OCI-LY1 (cell line): Measurements from ENCODE around the gene AUH.

ENCODE experiments used
- CTCF ChIP-seq: fragments of 200-600 bp; sonication (generic), shearing (Covaris generic); IDR thresholded peaks from 2 replicates; pipeline ENCODE4 v1.5.1; 2017; ENCODE audit warnings: mild to moderate bottlenecking, antibody characterized with exemption, low read length, moderate library complexity, mixed read lengths
- EZH2 ChIP-seq: fragments of 200-600 bp; sonication (generic), shearing (Covaris generic); IDR thresholded peaks from 2 replicates; pipeline ENCODE4 v1.8.0; 2017; ENCODE audit warnings: borderline replicate concordance, mixed run types, mild to moderate bottlenecking, antibody characterized with exemption, low read length, moderate library complexity, mixed read lengths

- TF ChIP-seq CTCF: no peak
- TF ChIP-seq EZH2: no peak
Observed at GRCh38 chr9:91379426-91379825, 17.7 kb upstream of the AUH start.
